GM10248 (cell line): Measurements from ENCODE around the gene ZNF333.

Source experiments
- CTCF ChIA-PET: fragments of 300-600 bp; sonication (Branson Sonifier 250); formaldehyde crosslinking; extraction: SDS; loops from one replicate; lab custom pipeline; 2021; ENCODE audit warnings: antibody characterized with exemption; lab: Yijun Ruan, JAX
- POLR2A ChIA-PET: fragments of 350-650 bp; sonication (Branson Sonifier 250); formaldehyde crosslinking; extraction: SDS; loops from one replicate; lab custom pipeline; 2020; ENCODE audit warnings: antibody characterized with exemption; lab: Yijun Ruan, JAX
- DNase-seq: peaks from one replicate; pipeline ENCODE4 v3.0.0; 2012; ENCODE audit errors: extremely low spot score
- CTCF ChIP-seq: IDR thresholded peaks from 2 replicates; pipeline ENCODE4 v1.5.1; 2012; ENCODE audit warnings: mild to moderate bottlenecking, low read depth; ENCODE audit errors: extremely low read depth, missing control alignments, control extremely low read depth

The ZNF333 gene

GRCh38 chr19:14704450-14704849, 14.6 kb downstream of the ZNF333 start:
- ChIA-PET POLR2A (no interaction called here), CTCF (no interaction called here)
- no peak for TF ChIP-seq CTCF
- no peak for DNase-seq

- no peak for TF ChIP-seq CTCF
- CTCF ChIA-PET = interaction anchor here (1.0 to 1.4 kb wide), 3 partner anchors 8 to 47 kb away, joined by 3 to 4 read pairs (median 3); no protein-coding TSS in a partner anchor
- DNase-seq = no peak
- POLR2A ChIA-PET = no interaction called here
Measured at GRCh38 chr19:14715841-14716240, 26.0 kb downstream of the ZNF333 start.

- POLR2A ChIA-PET = no interaction called here
- no peak for TF ChIP-seq CTCF
- CTCF ChIA-PET = no interaction called here
- no peak for DNase-seq
Measured at GRCh38 chr19:14718522-14719116, 28.8 kb downstream of the ZNF333 start.

GRCh38 chr19:14719162-14719561, 29.3 kb downstream of the ZNF333 start:
- DNase-seq = no peak

GRCh38 chr19:14722127-14722526, 32.3 kb downstream of the ZNF333 start:
- TF ChIP-seq CTCF = no peak
- POLR2A ChIA-PET = no interaction called here
- no peak for DNase-seq
- CTCF ChIA-PET = interaction anchor here (0.9 kb wide), 1 partner anchor 90 kb away, joined by 3 read pairs; no protein-coding TSS in a partner anchor

More at GRCh38 chr19:14719162-14719561, 29.3 kb downstream of the ZNF333 start:
- TF ChIP-seq CTCF = no peak
- POLR2A ChIA-PET = no interaction called here
- CTCF ChIA-PET = no interaction called here

- CTCF ChIA-PET = no interaction called here
- no peak for TF ChIP-seq CTCF
- no peak for DNase-seq
- POLR2A ChIA-PET = no interaction called here
Measured at GRCh38 chr19:14728595-14728994, 38.7 kb downstream of the ZNF333 start.
